ENCODE measurements around the gene PYGL.

GRCh38 chr14:50910495-50911420 lies 33.5 kb downstream of the PYGL start:
- TF ChIP-seq CTCF (IDR thresholded peaks at IDR 0.05) (no peak), POLR2A (IDR thresholded peaks at IDR 0.05) (no peak)
